SU-DHL-6 (cell line): ENCODE results near the gene EMILIN1.

Experiments used
- H2AFZ ChIP-seq: fragments of 200-600 bp; sonication (generic); 2 replicates; pipeline ENCODE4 v1.6.1; 2014; ENCODE audit warnings: low read depth, mild to moderate bottlenecking, moderate library complexity, mixed read lengths, antibody characterized with exemption, low read length; ENCODE audit not compliant: severe bottlenecking
- H3F3A ChIP-seq: fragments of 200-600 bp; shearing (Covaris generic); 2 replicates; pipeline ENCODE4 v1.6.0; 2016; ENCODE audit warnings: antibody characterized with exemption, mild to moderate bottlenecking; ENCODE audit not compliant: insufficient read depth
- H3K27ac ChIP-seq: fragments of 200-600 bp; sonication (generic); 2 replicates; pipeline ENCODE4 v1.5.1; 2016; ENCODE audit warnings: low read depth, mild to moderate bottlenecking, low read length, moderate library complexity, mixed read lengths
- H3K27me3 ChIP-seq: fragments of 200-600 bp; sonication (generic), shearing (Covaris generic); 2 replicates; pipeline ENCODE4 v1.6.0; 2014; ENCODE audit warnings: mild to moderate bottlenecking, low read length
- H3K36me3 ChIP-seq: fragments of 200-600 bp; sonication (generic); 2 replicates; pipeline ENCODE4 v1.6.1; 2014; ENCODE audit warnings: mild to moderate bottlenecking, low read length, mixed read lengths
- H3K4me2 ChIP-seq: fragments of 300-600, 200-600 bp; shearing (Covaris generic), sonication (generic); 2 replicates; pipeline ENCODE4 v1.6.0; 2014; ENCODE audit warnings: low read length, low read depth, mild to moderate bottlenecking; ENCODE audit not compliant: poor library complexity, severe bottlenecking
- H3K4me3 ChIP-seq: fragments of 200-600 bp; sonication (generic); 2 replicates; pipeline ENCODE4 v1.5.1; 2014; ENCODE audit warnings: antibody characterized with exemption, low read length, mild to moderate bottlenecking, mixed read lengths; ENCODE audit not compliant: insufficient read depth, poor library complexity, severe bottlenecking
- H3K79me2 ChIP-seq: fragments of 200-600 bp; sonication (generic); 2 replicates; pipeline ENCODE4 v1.6.1; 2014; ENCODE audit warnings: mild to moderate bottlenecking, low read length, moderate library complexity; ENCODE audit not compliant: insufficient read depth
- H3K9ac ChIP-seq: fragments of 200-600 bp; sonication (generic); 2 replicates; pipeline ENCODE4 v1.7.0; 2014; ENCODE audit warnings: mild to moderate bottlenecking, low read length
- H3K9me2 ChIP-seq: fragments of 200-600 bp; sonication (generic); replicated peaks from 2 replicates; pipeline ENCODE4 v1.6.1; 2014; ENCODE audit warnings: low read length; ENCODE audit not compliant: insufficient read depth
- H3K9me3 ChIP-seq: fragments of 200-600 bp; sonication (generic); 2 replicates; pipeline ENCODE4 v1.6.1; 2014; ENCODE audit warnings: low read length, mixed read lengths; ENCODE audit not compliant: insufficient read depth
- H4K20me1 ChIP-seq: fragments of 200-600 bp; sonication (generic); 2 replicates; pipeline ENCODE4 v1.6.1; 2014; ENCODE audit warnings: low read depth, mild to moderate bottlenecking, antibody characterized with exemption, low read length, moderate library complexity, mixed read lengths
- CTCF ChIP-seq: fragments of 200-600 bp; sonication (generic); IDR thresholded peaks from one replicate; pipeline ENCODE4 v1.5.1; 2017; ENCODE audit warnings: antibody characterized with exemption, mild to moderate bottlenecking, low read length, moderate library complexity; ENCODE audit not compliant: insufficient read depth, poor library complexity, severe bottlenecking
- EZH2phosphoT487 ChIP-seq: fragments of 200-600 bp; sonication (generic), shearing (Covaris generic); conservative IDR thresholded peaks from 2 replicates; pipeline ENCODE4 v1.6.1; 2018; ENCODE audit warnings: mild to moderate bottlenecking, antibody characterized with exemption, low read length, moderate library complexity, mixed read lengths

Gene EMILIN1

DNA sequence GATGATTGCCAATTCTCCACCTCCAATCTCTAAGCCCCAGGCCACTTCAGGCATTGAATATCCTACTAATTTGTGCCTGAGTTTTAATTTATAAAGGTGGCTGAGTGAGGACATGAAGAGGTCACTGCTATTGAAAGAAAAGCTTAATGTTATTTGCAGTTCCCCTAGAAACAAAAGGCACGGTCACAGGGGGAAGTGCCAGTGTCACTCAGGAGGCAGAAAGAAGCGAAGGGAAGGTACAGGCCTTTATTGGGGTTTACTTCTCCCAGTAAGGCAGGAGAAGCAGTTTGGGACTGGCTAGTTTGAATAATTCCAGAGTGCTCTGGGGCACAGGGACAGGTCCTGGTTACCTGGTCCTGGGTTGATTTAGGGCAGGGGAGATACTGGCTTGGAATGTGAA lies 43.5 kb downstream of the EMILIN1 start:
- no peak overlapping the region for H3K27ac ChIP-seq
- H2AFZ ChIP-seq, result no peak overlapping the region
- no peaks in the 10 kb centered on the region for H3K9me2 ChIP-seq
- no peak overlapping the region for H3K9ac ChIP-seq
- no peak for TF ChIP-seq CTCF
- no peak for TF ChIP-seq EZH2phosphoT487
- H3K79me2 ChIP-seq, result no peaks in the 10 kb centered on the region
- no peak overlapping the region for H3K4me3 ChIP-seq
- H3K36me3 ChIP-seq, result no peaks in the 10 kb centered on the region
- no peaks in the 10 kb centered on the region for H4K20me1 ChIP-seq
- no peaks in the 10 kb centered on the region for H3K9me3 ChIP-seq
- no peak overlapping the region for H3K4me2 ChIP-seq
- H3K27me3 ChIP-seq, result no peaks in the 10 kb centered on the region
- H3F3A ChIP-seq, result no peaks in the 10 kb centered on the region

DNA sequence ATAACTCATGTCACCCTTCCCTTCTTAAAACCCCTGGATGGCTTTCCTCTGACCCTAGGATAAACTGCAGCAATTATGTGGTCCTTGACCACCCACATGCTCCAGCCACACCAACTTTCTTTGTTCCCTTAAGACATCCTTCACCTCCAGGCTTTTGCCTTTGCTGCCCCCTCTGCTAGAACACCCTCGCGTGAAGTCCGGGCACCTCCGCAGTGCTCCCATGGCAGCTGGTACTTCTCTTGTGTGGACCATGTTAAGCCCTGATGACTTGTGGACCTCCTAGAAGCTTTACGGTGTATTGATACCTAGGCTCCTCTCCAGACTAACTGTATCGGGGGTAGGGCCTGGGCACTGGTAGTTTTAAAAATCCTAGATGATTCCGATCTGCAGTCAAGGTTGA lies 44.4 kb downstream of the EMILIN1 start:
- Histone ChIP-seq H3K4me2 (no peak overlapping the region), H3K9me2 (no peaks in the 10 kb centered on the region), H3K27ac (no peak overlapping the region), H3F3A (no peaks in the 10 kb centered on the region), H3K9me3 (no peaks in the 10 kb centered on the region), H2AFZ (no peak overlapping the region), H3K9ac (no peak overlapping the region), H3K36me3 (no peaks in the 10 kb centered on the region), H4K20me1 (no peaks in the 10 kb centered on the region), H3K4me3 (no peak overlapping the region), H3K79me2 (no peaks in the 10 kb centered on the region), H3K27me3 (no peaks in the 10 kb centered on the region)
- TF ChIP-seq EZH2phosphoT487 (no peak), CTCF (no peak)

DNA sequence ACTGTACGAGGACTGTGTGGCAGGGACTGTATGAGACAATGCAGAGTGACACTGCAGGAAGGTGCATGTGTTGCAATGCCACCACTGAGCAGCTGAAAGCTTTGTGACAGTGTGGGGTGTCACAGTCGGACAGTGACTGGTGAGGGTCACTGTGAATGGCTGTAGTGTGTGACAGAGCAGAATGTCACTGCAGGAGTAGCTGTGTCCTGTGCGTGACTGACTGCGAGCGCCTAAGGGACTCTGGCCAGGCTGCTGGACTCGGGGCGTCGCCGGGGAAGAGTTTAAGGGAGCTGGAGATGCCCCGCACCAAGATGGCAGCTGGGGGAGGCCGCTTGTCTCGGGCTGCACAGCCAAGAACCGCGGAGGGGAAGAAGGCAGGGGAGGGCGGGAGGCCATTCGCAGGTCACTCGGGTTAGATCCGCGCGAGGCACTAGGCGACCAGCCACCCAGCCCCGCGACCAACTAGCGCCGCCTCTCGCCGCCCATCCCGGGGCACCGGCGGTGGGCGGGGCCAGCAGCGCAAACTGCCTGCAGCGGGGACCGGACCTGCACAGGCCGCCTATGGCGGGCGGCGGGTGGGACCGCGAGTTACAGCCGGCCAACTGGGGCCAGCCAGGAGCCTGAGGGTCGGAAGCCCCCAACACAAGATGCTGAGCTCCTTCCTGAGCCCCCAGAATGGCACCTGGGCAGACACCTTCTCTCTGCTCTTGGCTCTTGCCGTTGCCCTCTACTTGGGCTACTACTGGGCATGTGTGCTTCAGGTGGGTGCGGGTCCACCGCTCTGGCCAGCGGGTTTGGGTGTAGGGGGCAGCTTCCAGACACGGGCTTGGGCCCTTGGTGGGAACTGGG lies 45.1 kb downstream of the EMILIN1 start, which contains the start of gene ABHD1:
ABHD1 (plus strand) TSS at position 514 of the 849 bp plus-strand sequence; CDS start at position 648, 134 bp downstream.
- TF ChIP-seq CTCF (no peak), EZH2phosphoT487 (no peak)
- Histone ChIP-seq H2AFZ (peak within 1 kb of the TSS; percentile 24), H3K4me3 (no peak within 1 kb of the TSS), H3K36me3 (no peaks in the 10 kb centered on the region), H3F3A (no peaks in the 10 kb centered on the region), H3K4me2 (peak within 1 kb of the TSS; percentile 19), H3K79me2 (no peaks in the 10 kb centered on the region), H3K27ac (no peak within 1 kb of the TSS), H3K9ac (no peak within 1 kb of the TSS), H3K9me3 (no peaks in the 10 kb centered on the region), H3K27me3 (no peaks in the 10 kb centered on the region), H3K9me2 (no peaks in the 10 kb centered on the region), H4K20me1 (no peaks in the 10 kb centered on the region)
